Endothelial cell of umbilical vein (primary cell): ENCODE measurements around the gene DGLUCY. TPM values are rescaled to one million over a fixed set of nuclear protein-coding genes. Genes with fewer than 3 reads are reported as not detected.

ENCODE experiments used
- BruUV-seq: library from RNA; stranded (reverse); fragments of 400-500 nt; replicated peaks from 2 replicates; lab custom pipeline; 2021; lab: Mats Ljungman, UMichigan
- CTCF ChIA-PET: fragments of 300-600, 350-600 bp; sonication (Branson Sonifier 250); formaldehyde crosslinking; loops from one replicate; lab custom pipeline; 2021; ENCODE audit warnings: antibody characterized with exemption, inconsistent platforms; lab: Charles Lee
- POLR2A ChIA-PET: fragments of 300-600, 350-600 bp; sonication (Branson Sonifier 250); formaldehyde crosslinking; loops from one replicate; lab custom pipeline; 2021; ENCODE audit warnings: antibody characterized with exemption, inconsistent platforms; lab: Charles Lee
- DNase-seq: peaks from one replicate; pipeline ENCODE4 v3.0.0-alpha.2; 2011; ENCODE audit warnings: low read depth, low spot score
- FAIRE-seq: peaks from 2 replicates; lab custom pipeline; 2011; peaks lifted over from hg19 to GRCh38; lab: Jason Lieb, UNC
- H2AFZ ChIP-seq: 2 replicates; pipeline ENCODE4 v1.6.0; 2012; ENCODE audit warnings: low read depth, low read length, control low read depth, inconsistent platforms
- H3K27ac ChIP-seq: 2 replicates; pipeline ENCODE4 v1.5.1; 2011; ENCODE audit warnings: low read depth, mild to moderate bottlenecking, control low read depth, low read length, moderate library complexity; ENCODE audit not compliant: insufficient read depth
- H3K27me3 ChIP-seq, 2 experiments: 2 replicates each; pipeline versions ENCODE4 v1.6.0 to v1.6.1; 2011; ENCODE audit warnings: low read length in 2 of 2, mixed read lengths in 1 of 2; ENCODE audit not compliant: control insufficient read depth in 2 of 2, insufficient read depth in 2 of 2
- H3K36me3 ChIP-seq, 2 experiments: 2 replicates in 1 of 2; 3 replicates in 1 of 2; pipeline ENCODE4 v1.5.1; 2011; ENCODE audit warnings: low read length in 2 of 2, mild to moderate bottlenecking in 1 of 2, moderate library complexity in 1 of 2; ENCODE audit not compliant: control insufficient read depth in 2 of 2, insufficient read depth in 2 of 2; ENCODE audit errors: extremely low read depth in 1 of 2
- H3K4me1 ChIP-seq: 3 replicates; pipeline ENCODE4 v1.5.1; 2011; ENCODE audit warnings: mild to moderate bottlenecking, low read length; ENCODE audit not compliant: control insufficient read depth, insufficient read depth; ENCODE audit errors: extremely low read depth
- H3K4me2 ChIP-seq: 2 replicates; pipeline ENCODE4 v1.6.1; 2011; ENCODE audit warnings: low read length, control low read depth, mixed read lengths; ENCODE audit not compliant: insufficient read depth
- H3K4me3 ChIP-seq, 3 experiments: fragments of 200-600 bp in 1 of 3; sonication (generic), shearing (Covaris generic) in 1 of 3; replicated peaks in 1 of 3; 2 replicates each; pipeline ENCODE4 v1.5.1; 2011 to 2016; ENCODE audit warnings: control low read depth in 3 of 3, low read length in 3 of 3, mild to moderate bottlenecking in 2 of 3, inconsistent platforms in 1 of 3, low read depth in 1 of 3, moderate library complexity in 1 of 3; ENCODE audit not compliant: insufficient read depth in 1 of 3
- H3K79me2 ChIP-seq: 2 replicates; pipeline ENCODE4 v1.6.0; 2012; ENCODE audit warnings: low read length, inconsistent platforms; ENCODE audit not compliant: control insufficient read depth, insufficient read depth
- H3K9ac ChIP-seq: replicated peaks from 2 replicates; pipeline ENCODE3; 2011; ENCODE audit warnings: low read length, control low read depth; ENCODE audit not compliant: insufficient read depth; ENCODE audit errors: extremely low read depth
- H3K9me1 ChIP-seq: replicated peaks from 3 replicates; pipeline ENCODE4 v1.6.0; 2011; ENCODE audit warnings: mild to moderate bottlenecking, low read length; ENCODE audit not compliant: control insufficient read depth, insufficient read depth; ENCODE audit errors: extremely low read depth
- H3K9me3 ChIP-seq: replicated peaks from 2 replicates; pipeline ENCODE4 v1.5.1; 2012; ENCODE audit warnings: low read length, inconsistent platforms; ENCODE audit not compliant: control insufficient read depth, insufficient read depth
- H4K20me1 ChIP-seq: replicated peaks from 2 replicates; pipeline ENCODE3; 2011; ENCODE audit warnings: mild to moderate bottlenecking, low read length; ENCODE audit not compliant: control insufficient read depth, insufficient read depth; ENCODE audit errors: extremely low read depth
- CTCF ChIP-seq, 2 donors: IDR thresholded peaks; 1 replicate in 1 of 2; 2 replicates in 1 of 2; pipeline ENCODE4 v1.5.1; 2011; ENCODE audit warnings: low read length in 2 of 2, mild to moderate bottlenecking in 2 of 2, moderate library complexity in 2 of 2, control low read depth in 1 of 2, inconsistent platforms in 1 of 2, low read depth in 1 of 2; ENCODE audit not compliant: insufficient read depth in 1 of 2; ENCODE audit errors: extremely low read depth in 1 of 2
- EZH2 ChIP-seq: IDR thresholded peaks from 2 replicates; pipeline ENCODE4 v1.6.1; 2012; ENCODE audit warnings: borderline replicate concordance, low read depth, mild to moderate bottlenecking, moderate library complexity, low read length, inconsistent platforms; ENCODE audit not compliant: severe bottlenecking
- FOS ChIP-seq: IDR thresholded peaks from 2 replicates; pipeline ENCODE4 v1.6.1; 2011; ENCODE audit warnings: mild to moderate bottlenecking, low read length, moderate library complexity, borderline replicate concordance; ENCODE audit not compliant: insufficient read depth
- GATA2 ChIP-seq: IDR thresholded peaks from 2 replicates; pipeline ENCODE4 v1.7.0; 2011; ENCODE audit warnings: low read depth, mild to moderate bottlenecking, moderate library complexity, mixed read lengths, low read length; ENCODE audit not compliant: insufficient read length, insufficient read depth
- JUN ChIP-seq: IDR thresholded peaks from 2 replicates; pipeline ENCODE4 v1.6.1; 2011; ENCODE audit warnings: borderline replicate concordance, low read depth; ENCODE audit not compliant: insufficient read length, insufficient read depth
- MAX ChIP-seq: IDR thresholded peaks from 2 replicates; pipeline ENCODE4 v1.6.1; 2011; ENCODE audit not compliant: insufficient read depth, insufficient read length
- MYC ChIP-seq: IDR thresholded peaks from one replicate; pipeline ENCODE4 v1.6.1; 2011; ENCODE audit warnings: mild to moderate bottlenecking, low read depth, low read length
- POLR2A ChIP-seq: IDR thresholded peaks from 2 replicates; pipeline ENCODE4 v1.6.1; 2012; ENCODE audit warnings: low read depth, mild to moderate bottlenecking, control low read depth, low read length
- POLR2AphosphoS5 ChIP-seq: IDR thresholded peaks from 2 replicates; pipeline ENCODE4 v1.6.1; 2012; ENCODE audit warnings: low read depth, mild to moderate bottlenecking, control low read depth, low read length, moderate library complexity; ENCODE audit not compliant: insufficient read depth
- dilution Hi-C: fragments of 300-500 bp; cut with MboI; formaldehyde crosslinking; loops from one replicate; pipeline ENCODE4 v1.15.0; 2019; ENCODE audit warnings: low sequenced_read_pairs; ENCODE audit not compliant: extremely low pct_ligation_motif_present
- intact Hi-C: fragments of 100-400 bp; cut with micrococcal nuclease; formaldehyde crosslinking; loops from one replicate; pipeline ENCODE4 v1.10.0; 2022
- polyA plus RNA-seq, 4 experiments: library from polyadenylated mRNA; depleted of rRNA in 3 of 4; stranded (reverse) in 3 of 4; unstranded in 1 of 4; fragments of >200 nt; gene quantifications; 2 replicates each; pipeline versions ENCODE4 v1.2.1 to v1.2.3, GENCODE V29; 2011 to 2012; ENCODE audit warnings: missing spikeins in 1 of 4
- total RNA-seq: library from RNA; stranded (reverse); gene quantifications from 2 replicates; pipeline ENCODE4 v1.2.3, GENCODE V29; 2021

DGLUCY gene
- total and polyA plus RNA-seq, 2 donors (not counting 3 experiments of a cell fraction or from before 2014, with no cell fraction given) = 40.9 to 65.6 TPM

- CTCF ChIA-PET = interaction anchor here (0.7 to 1.9 kb wide), 4 partner anchors 10 to 299 kb away, joined by 3 to 5 read pairs (median 4); no protein-coding TSS in a partner anchor
- BruUV-seq = no TSS peak
- POLR2A ChIA-PET = no interaction called here
These were observed 49.4 kb downstream of the DGLUCY start for GRCh38 chr14:91163316-91163715.

More at GRCh38 chr14:91163316-91163715, 49.4 kb downstream of the DGLUCY start:
- no peak overlapping the region for H3K9ac ChIP-seq
- intact Hi-C loops = no loop called here
- FAIRE-seq (no peak), DNase-seq (no peak)
- H3K9me3 ChIP-seq = no peaks in the 10 kb centered on the region
- H3K36me3 ChIP-seq = peaks cover 6 to 48% of the 10 kb centered on the region in 2 experiments
- no peaks in the 10 kb centered on the region for H4K20me1 ChIP-seq
- TF ChIP-seq GATA2 = no peak
- TF ChIP-seq CTCF (IDR thresholded peaks at IDR 0.05; ENCODE audit: extremely low read depth in 1 of 2, insufficient read depth in 1 of 2, low read depth in 1 of 2, low read length in 2 of 2) = no peak
- no peak for TF ChIP-seq FOS
- TF ChIP-seq MAX = no peak
- TF ChIP-seq MYC = no peak
- no peak for TF ChIP-seq POLR2A
- no peak for TF ChIP-seq JUN
- no peak for TF ChIP-seq EZH2
- no peak for TF ChIP-seq POLR2AphosphoS5
- H3K27ac ChIP-seq = no peak overlapping the region
- H2AFZ ChIP-seq = no peak overlapping the region
- H3K4me2 ChIP-seq = no peak overlapping the region
- dilution Hi-C loops = loop anchor here (10.0 kb wide), 1 partner anchor 259 kb away; no protein-coding TSS in a partner anchor
- no peaks in the 10 kb centered on the region for H3K27me3 ChIP-seq
- no peaks in the 10 kb centered on the region for H3K4me1 ChIP-seq
- no peaks in the 10 kb centered on the region for H3K9me1 ChIP-seq
- no peaks in the 10 kb centered on the region for H3K79me2 ChIP-seq
- no peak overlapping the region for H3K4me3 ChIP-seq
